Vagina (tissue), 2 donors: ENCODE measurements around the gene JAK2. TPM values are rescaled to one million over a fixed set of nuclear protein-coding genes. Genes with fewer than 3 reads are reported as not detected.

Experiments used
- DNase-seq, 2 donors: peaks; one replicate each; pipeline ENCODE4 v3.0.0-alpha.2; 2017; ENCODE audit errors: extremely low spot score in 2 of 2
- H3K27ac ChIP-seq: fragments of 200-600 bp; sonication (generic); one replicate; pipeline ENCODE4 v1.5.1; 2019
- H3K27me3 ChIP-seq: fragments of 200-600 bp; sonication (generic); one replicate; pipeline ENCODE4 v1.5.1; 2019
- H3K36me3 ChIP-seq, 2 donors: fragments of 200-600 bp; sonication (generic); one replicate each; pipeline ENCODE4 v1.5.1; 2017 to 2019
- H3K4me1 ChIP-seq: fragments of 200-600 bp; sonication (generic); one replicate; pipeline ENCODE4 v1.5.1; 2019
- H3K4me3 ChIP-seq, 2 donors: fragments of 200-600 bp; sonication (generic); 1 replicate in 1 of 2; 2 replicates in 1 of 2; pipeline ENCODE4 v1.5.1; 2016 to 2019
- H3K9me3 ChIP-seq: fragments of 200-600 bp; sonication (generic); one replicate; pipeline ENCODE4 v1.5.1; 2019
- POLR2A ChIP-seq, 2 donors: fragments of 450-650 bp; IDR thresholded peaks; one replicate each; pipeline ENCODE4 v1.6.1; 2017; ENCODE audit warnings: antibody characterized with exemption in 2 of 2, mild to moderate bottlenecking in 2 of 2, moderate library complexity in 2 of 2
- POLR2AphosphoS5 ChIP-seq, 2 donors: sonication (generic); formaldehyde crosslinking; IDR thresholded peaks; one replicate each; pipeline ENCODE4 v1.9.0; 2017; ENCODE audit warnings: antibody characterized with exemption in 2 of 2, mild to moderate bottlenecking in 2 of 2, low read depth in 1 of 2; ENCODE audit not compliant: insufficient read depth in 1 of 2
- intact Hi-C: fragments of 100-400 bp; cut with DNase I; formaldehyde crosslinking; loops from one replicate; pipeline ENCODE4 v1.15.1; 2023
- total RNA-seq: library from RNA; depleted of rRNA; stranded (reverse); fragments of >200 nt; gene quantifications from one replicate; pipeline ENCODE4 v1.2.3, GENCODE V29; 2016
- TF ChIP-seq, protein P1 (sequence below), 3 experiments: fragments of 450-650 bp in 2 of 3; fragments of 200-600 bp in 1 of 3; sonication (generic) in 1 of 3; IDR thresholded peaks; one replicate each; pipeline ENCODE4 v1.5.1; 2017 to 2019; ENCODE audit warnings: antibody characterized with exemption in 3 of 3, mild to moderate bottlenecking in 2 of 3, moderate library complexity in 2 of 3

The JAK2 gene
- total RNA-seq, 1 donor from 2014 or later = 25.8 TPM

DNA sequence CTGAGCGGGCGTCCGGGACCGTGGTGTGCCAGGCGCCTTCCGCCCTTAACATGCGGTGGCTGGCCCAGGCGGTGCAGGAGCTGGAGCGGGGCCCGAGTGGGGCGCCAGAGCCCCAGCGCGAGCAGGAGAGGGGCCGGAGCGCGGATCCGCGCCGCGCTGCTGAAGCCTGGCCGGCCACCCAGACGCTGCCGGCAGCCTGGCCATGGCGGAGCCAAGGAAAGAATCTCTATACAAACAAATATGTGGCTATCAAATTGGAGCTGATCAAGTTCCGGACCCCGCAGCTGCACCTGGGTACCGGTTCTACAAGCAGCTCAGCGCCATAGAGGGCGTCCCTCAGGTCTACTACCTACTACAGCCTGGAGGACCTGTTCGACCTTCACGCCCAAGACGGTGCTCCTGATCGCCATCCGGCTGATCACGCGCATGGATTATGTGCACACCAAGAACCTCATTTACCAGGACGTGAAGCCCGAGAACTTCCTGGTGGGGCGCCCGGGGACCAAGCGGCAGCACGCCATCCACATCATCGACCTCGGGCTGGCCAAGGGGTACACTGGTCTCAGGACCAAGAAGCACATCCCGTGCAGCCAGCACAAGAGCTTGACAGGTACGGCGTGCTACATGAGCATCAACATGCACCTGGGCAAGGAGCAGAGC is 55.8 kb downstream of the JAK2 start:
- Histone ChIP-seq H3K27ac (no peak overlapping the region), H3K9me3 (peaks cover 3% of the 10 kb centered on the region), H3K4me3 (no peak overlapping the region), H3K27me3 (no peaks in the 10 kb centered on the region), H3K36me3 (peaks cover 0 to 29% of the 10 kb centered on the region in 2 donors), H3K4me1 (no peaks in the 10 kb centered on the region)
- intact Hi-C loops = no loop called here
- TF ChIP-seq, protein P1, sequence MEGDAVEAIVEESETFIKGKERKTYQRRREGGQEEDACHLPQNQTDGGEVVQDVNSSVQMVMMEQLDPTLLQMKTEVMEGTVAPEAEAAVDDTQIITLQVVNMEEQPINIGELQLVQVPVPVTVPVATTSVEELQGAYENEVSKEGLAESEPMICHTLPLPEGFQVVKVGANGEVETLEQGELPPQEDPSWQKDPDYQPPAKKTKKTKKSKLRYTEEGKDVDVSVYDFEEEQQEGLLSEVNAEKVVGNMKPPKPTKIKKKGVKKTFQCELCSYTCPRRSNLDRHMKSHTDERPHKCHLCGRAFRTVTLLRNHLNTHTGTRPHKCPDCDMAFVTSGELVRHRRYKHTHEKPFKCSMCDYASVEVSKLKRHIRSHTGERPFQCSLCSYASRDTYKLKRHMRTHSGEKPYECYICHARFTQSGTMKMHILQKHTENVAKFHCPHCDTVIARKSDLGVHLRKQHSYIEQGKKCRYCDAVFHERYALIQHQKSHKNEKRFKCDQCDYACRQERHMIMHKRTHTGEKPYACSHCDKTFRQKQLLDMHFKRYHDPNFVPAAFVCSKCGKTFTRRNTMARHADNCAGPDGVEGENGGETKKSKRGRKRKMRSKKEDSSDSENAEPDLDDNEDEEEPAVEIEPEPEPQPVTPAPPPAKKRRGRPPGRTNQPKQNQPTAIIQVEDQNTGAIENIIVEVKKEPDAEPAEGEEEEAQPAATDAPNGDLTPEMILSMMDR (IDR thresholded peaks at IDR 0.05) = no peak
- TF ChIP-seq POLR2A (IDR thresholded peaks at IDR 0.05) = no peak
- no peak for TF ChIP-seq POLR2AphosphoS5 (IDR thresholded peaks at IDR 0.05; ENCODE audit: insufficient read depth in 1 of 2, low read depth in 1 of 2)
- DNase-seq = no peak

DNA sequence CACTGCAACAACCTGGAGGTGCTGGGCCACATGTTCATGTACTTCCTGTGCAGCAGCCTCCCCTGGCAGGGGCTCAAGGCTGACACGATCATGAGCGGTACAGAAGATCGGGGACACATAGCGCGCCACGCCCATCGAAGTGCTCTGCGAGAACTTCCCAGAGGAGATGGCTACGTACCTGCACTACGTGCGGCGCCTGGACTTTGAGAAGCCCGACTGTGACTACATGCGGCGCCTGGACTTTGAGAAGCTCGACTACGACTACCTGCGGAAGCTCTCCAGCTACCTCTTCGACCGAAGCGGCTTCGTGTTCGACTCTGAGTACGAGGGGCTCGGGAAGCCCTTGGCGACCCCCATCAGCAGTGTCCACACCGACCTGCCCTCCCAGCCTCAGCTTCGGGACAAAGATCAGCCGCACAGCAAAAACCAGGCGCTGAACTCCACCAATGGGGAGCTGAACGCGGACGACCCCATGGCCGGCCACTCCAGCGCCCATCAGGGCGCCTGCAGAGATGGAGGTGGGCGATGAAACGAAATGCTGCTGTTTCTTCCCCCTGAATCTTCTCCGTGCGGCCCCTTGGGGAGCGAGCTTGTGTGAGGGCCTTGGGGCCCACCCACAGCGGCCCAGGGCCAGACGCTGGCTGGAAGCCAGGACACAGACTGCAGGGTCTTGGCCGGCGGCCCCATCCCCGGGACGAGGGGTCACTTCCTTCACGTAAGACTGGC is 56.5 kb downstream of the JAK2 start:
- TF ChIP-seq POLR2A (IDR thresholded peaks at IDR 0.05) (no peak), POLR2AphosphoS5 (IDR thresholded peaks at IDR 0.05; ENCODE audit: insufficient read depth in 1 of 2, low read depth in 1 of 2) (no peak)
- TF ChIP-seq, protein P1 (IDR thresholded peaks at IDR 0.05) = no peak
- Histone ChIP-seq H3K4me1 (no peaks in the 10 kb centered on the region), H3K4me3 (no peak overlapping the region), H3K36me3 (peaks cover 0 to 32% of the 10 kb centered on the region in 2 donors), H3K9me3 (peaks cover 3% of the 10 kb centered on the region), H3K27me3 (no peaks in the 10 kb centered on the region), H3K27ac (no peak overlapping the region)
- intact Hi-C loops = no loop called here
- DNase-seq = no peak

GRCh38 chr9:5042661-5043178 is 57.6 kb downstream of the JAK2 start:
- no peaks in the 10 kb centered on the region for H3K4me1 ChIP-seq
- H3K27ac ChIP-seq = no peak overlapping the region
- H3K4me3 ChIP-seq = no peak overlapping the region
- no peak for DNase-seq
- intact Hi-C loops = no loop called here
- H3K27me3 ChIP-seq = no peaks in the 10 kb centered on the region
- peaks cover 0 to 32% of the 10 kb centered on the region in 2 donors for H3K36me3 ChIP-seq
- H3K9me3 ChIP-seq = peaks cover 3% of the 10 kb centered on the region
- TF ChIP-seq, protein P1 (IDR thresholded peaks at IDR 0.05) = no peak
- TF ChIP-seq POLR2AphosphoS5 (IDR thresholded peaks at IDR 0.05; ENCODE audit: insufficient read depth in 1 of 2, low read depth in 1 of 2) (no peak), POLR2A (IDR thresholded peaks at IDR 0.05) (no peak)

DNA sequence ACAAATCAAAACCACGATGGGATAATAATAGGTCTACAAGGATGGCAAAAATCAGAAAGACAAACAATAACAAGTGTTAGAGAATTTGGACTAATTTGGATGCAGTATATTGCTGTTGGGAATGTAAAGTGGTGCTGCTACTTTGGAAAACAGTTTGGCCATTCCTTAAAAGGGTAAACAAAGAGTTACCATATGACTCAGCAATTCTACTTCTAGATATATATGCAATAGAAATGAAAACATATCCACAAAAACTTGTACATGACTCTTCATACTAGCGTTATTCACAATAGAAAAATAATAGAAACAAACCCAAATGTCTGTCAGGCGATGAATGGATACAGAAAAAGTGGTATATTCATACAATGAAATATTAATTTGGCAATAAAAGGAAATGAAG is 58.3 kb downstream of the JAK2 start:
- Histone ChIP-seq H3K9me3 (peaks cover 3% of the 10 kb centered on the region), H3K4me1 (no peaks in the 10 kb centered on the region), H3K36me3 (peaks cover 0 to 32% of the 10 kb centered on the region in 2 donors), H3K27me3 (no peaks in the 10 kb centered on the region), H3K27ac (no peak overlapping the region), H3K4me3 (no peak overlapping the region)
- TF ChIP-seq POLR2AphosphoS5 (IDR thresholded peaks at IDR 0.05; ENCODE audit: insufficient read depth in 1 of 2, low read depth in 1 of 2) = no peak
- TF ChIP-seq POLR2A (IDR thresholded peaks at IDR 0.05) = no peak
- TF ChIP-seq, protein P1 (IDR thresholded peaks at IDR 0.05) = no peak
- DNase-seq = no peak
- intact Hi-C loops = no loop called here

GRCh38 chr9:5044160-5044559 is 59.1 kb downstream of the JAK2 start:
- peaks cover 3% of the 10 kb centered on the region for H3K9me3 ChIP-seq
- no peak for TF ChIP-seq POLR2AphosphoS5 (IDR thresholded peaks at IDR 0.05; ENCODE audit: insufficient read depth in 1 of 2, low read depth in 1 of 2)
- TF ChIP-seq, protein P1 (IDR thresholded peaks at IDR 0.05) = no peak
- no peak for TF ChIP-seq POLR2A (IDR thresholded peaks at IDR 0.05)
- no peaks in the 10 kb centered on the region for H3K4me1 ChIP-seq
- H3K4me3 ChIP-seq = no peak overlapping the region
- no peak for DNase-seq
- intact Hi-C loops = no loop called here
- H3K27me3 ChIP-seq = no peaks in the 10 kb centered on the region
- H3K36me3 ChIP-seq = peaks cover 0 to 32% of the 10 kb centered on the region in 2 donors
- H3K27ac ChIP-seq = no peak overlapping the region
